Measurements from ENCODE around the gene HES1.

Gene HES1

DNA sequence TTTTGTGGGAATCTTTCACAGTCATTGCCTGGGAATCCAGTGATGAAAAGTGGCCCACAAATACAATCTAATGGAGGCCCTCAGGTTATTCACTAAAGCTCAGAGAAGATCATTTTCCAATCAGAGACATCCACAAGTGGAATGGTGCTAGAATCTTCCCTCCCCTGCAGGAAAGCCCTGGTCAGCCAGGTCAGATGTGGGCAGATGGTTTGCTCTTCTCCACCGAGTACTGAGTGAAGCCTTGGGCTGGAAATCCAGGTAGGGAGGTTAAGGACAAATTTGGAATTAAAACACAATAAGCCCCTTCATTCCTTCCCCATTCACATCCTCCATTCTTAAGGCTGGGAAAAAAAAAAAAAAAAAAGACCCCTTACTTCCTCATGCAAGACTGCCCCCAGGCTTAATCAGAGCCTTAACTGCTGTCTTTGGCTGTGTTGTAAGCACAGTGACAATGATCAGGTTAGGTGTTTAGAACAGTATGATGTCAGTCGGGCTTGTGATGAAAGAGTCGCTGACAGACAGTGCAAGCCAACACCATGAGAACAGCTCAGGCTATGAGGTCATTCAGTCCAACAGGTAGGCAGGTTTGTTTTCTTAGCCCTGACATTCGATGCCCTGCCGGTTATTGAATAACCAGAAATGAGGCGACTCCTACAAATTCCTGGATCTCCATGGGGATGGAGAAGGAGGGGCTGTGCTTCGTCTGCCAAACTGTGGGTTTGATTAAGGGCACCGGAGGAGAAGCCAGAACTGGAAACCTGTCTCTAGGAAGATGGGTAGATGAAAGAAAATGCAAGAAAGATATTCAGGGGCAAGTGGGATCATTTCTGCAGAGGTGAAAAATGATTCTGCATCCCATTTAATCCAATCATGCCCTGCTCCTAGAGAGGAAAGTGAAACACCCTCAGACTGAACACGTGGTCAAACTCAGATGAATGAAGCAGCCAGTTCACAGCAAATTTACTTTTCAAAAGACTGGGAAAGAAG lies 23.5 kb upstream of the HES1 start:
- H3K4me3 ChIP-seq (ENCODE audit: low read depth, low read length): no peak overlapping the region
- H3K36me3 ChIP-seq: no peaks in the 10 kb centered on the region
- no peak for DNase-seq
- H3K27ac ChIP-seq: no peak overlapping the region
- H3K27me3 ChIP-seq (ENCODE audit: insufficient read depth, low read depth, severe bottlenecking): no peaks in the 10 kb centered on the region
- TF ChIP-seq, protein P1, sequence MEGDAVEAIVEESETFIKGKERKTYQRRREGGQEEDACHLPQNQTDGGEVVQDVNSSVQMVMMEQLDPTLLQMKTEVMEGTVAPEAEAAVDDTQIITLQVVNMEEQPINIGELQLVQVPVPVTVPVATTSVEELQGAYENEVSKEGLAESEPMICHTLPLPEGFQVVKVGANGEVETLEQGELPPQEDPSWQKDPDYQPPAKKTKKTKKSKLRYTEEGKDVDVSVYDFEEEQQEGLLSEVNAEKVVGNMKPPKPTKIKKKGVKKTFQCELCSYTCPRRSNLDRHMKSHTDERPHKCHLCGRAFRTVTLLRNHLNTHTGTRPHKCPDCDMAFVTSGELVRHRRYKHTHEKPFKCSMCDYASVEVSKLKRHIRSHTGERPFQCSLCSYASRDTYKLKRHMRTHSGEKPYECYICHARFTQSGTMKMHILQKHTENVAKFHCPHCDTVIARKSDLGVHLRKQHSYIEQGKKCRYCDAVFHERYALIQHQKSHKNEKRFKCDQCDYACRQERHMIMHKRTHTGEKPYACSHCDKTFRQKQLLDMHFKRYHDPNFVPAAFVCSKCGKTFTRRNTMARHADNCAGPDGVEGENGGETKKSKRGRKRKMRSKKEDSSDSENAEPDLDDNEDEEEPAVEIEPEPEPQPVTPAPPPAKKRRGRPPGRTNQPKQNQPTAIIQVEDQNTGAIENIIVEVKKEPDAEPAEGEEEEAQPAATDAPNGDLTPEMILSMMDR (IDR thresholded peaks at IDR 0.05; ENCODE audit: low read depth, low read length): no peak
- no peaks in the 10 kb centered on the region for H3K9me3 ChIP-seq (ENCODE audit: severe bottlenecking)

DNA sequence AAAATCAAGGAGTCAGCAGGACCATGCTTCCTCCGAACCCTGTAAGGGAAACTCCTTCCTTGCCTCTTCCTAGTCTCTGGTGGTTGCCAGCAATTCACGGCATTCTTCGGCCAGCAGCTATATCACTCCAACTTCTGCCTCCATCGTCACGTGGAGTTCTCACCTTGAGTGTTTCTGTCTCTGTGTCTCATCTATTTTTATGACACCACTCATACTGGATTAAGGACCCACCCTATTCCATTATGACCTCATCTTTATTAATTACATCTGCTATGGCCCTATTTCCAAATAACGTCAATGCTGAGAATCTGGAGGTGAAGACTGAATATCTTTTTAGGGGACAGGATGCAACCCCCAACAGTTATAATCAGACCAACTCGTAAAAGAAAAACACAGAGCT lies 21.8 kb upstream of the HES1 start:
- no peak for DNase-seq
- no peak overlapping the region for H3K27ac ChIP-seq
- H3K4me3 ChIP-seq (ENCODE audit: low read depth, low read length): no peak overlapping the region
- H3K9me3 ChIP-seq (ENCODE audit: severe bottlenecking): no peaks in the 10 kb centered on the region
- H3K36me3 ChIP-seq: no peaks in the 10 kb centered on the region
- TF ChIP-seq, protein P1 (IDR thresholded peaks at IDR 0.05; ENCODE audit: low read depth, low read length): no peak
- H3K27me3 ChIP-seq (ENCODE audit: insufficient read depth, low read depth, severe bottlenecking): no peaks in the 10 kb centered on the region

DNA sequence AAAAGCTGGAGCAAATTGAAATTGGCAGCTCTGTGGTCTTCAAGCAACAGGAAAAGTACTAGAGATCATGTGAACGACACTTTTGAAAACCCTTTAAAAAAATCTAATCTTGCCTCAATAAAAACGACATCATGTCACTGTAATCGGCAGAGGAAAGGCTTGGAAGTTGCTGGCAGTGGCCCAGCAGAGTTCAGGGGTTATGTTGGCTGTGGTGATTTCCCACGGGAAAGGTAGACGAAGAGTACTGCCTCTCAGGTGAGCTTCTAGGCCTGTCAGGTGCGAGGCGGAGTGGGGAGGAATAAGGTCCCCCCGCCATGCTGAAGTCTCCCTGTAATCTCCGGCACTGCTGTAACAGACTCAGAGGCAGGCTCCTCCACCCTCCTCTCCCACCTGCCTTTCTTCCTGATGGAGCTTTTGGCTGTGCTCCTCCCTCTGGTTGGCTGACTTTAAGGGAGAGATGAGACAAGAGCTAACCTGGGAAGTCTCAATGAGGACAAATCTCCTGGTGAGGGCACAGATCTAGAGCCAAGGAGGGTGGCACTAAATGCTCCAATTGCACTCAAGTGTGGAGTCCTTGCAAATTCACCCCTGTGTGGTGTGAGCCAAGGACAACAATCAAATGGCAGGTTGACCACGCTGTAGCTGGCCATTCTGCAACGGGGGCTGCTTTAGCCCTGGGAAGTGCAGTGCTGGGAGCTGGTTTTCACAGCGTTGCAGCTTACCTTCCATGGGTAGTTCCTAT lies 18.7 kb upstream of the HES1 start:
- Histone ChIP-seq H3K9me3 (ENCODE audit: severe bottlenecking) (no peaks in the 10 kb centered on the region), H3K27me3 (ENCODE audit: insufficient read depth, low read depth, severe bottlenecking) (no peaks in the 10 kb centered on the region), H3K27ac (no peak overlapping the region), H3K36me3 (no peaks in the 10 kb centered on the region), H3K4me3 (ENCODE audit: low read depth, low read length) (no peak overlapping the region)
- TF ChIP-seq, protein P1 (IDR thresholded peaks at IDR 0.05; ENCODE audit: low read depth, low read length): no peak
- no peak for DNase-seq

DNA sequence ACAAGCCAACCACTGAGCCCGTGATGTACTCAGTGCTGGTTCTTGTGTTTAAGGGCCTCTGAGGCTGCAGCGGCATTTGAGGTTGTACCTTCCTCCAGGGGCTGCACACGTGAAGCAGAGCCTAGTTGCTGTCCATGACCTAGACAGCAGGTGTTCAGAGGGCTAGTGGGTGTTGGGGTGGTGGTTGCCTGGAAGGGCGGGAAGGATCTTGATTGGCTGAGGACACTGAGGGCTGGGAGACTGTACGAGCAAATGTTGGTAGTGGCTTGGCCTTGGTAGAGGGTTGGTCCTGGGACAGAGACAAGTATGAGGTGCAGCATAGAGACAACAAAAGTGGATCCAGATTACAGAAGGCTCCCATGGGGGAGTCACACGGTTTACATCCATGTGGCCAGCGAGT lies 17.0 kb upstream of the HES1 start:
- TF ChIP-seq, protein P1 (IDR thresholded peaks at IDR 0.05; ENCODE audit: low read depth, low read length): no peak
- Histone ChIP-seq H3K36me3 (no peaks in the 10 kb centered on the region), H3K27me3 (ENCODE audit: insufficient read depth, low read depth, severe bottlenecking) (no peaks in the 10 kb centered on the region), H3K27ac (no peak overlapping the region), H3K9me3 (ENCODE audit: severe bottlenecking) (no peaks in the 10 kb centered on the region), H3K4me3 (ENCODE audit: low read depth, low read length) (no peak overlapping the region)
- no peak for DNase-seq

DNA sequence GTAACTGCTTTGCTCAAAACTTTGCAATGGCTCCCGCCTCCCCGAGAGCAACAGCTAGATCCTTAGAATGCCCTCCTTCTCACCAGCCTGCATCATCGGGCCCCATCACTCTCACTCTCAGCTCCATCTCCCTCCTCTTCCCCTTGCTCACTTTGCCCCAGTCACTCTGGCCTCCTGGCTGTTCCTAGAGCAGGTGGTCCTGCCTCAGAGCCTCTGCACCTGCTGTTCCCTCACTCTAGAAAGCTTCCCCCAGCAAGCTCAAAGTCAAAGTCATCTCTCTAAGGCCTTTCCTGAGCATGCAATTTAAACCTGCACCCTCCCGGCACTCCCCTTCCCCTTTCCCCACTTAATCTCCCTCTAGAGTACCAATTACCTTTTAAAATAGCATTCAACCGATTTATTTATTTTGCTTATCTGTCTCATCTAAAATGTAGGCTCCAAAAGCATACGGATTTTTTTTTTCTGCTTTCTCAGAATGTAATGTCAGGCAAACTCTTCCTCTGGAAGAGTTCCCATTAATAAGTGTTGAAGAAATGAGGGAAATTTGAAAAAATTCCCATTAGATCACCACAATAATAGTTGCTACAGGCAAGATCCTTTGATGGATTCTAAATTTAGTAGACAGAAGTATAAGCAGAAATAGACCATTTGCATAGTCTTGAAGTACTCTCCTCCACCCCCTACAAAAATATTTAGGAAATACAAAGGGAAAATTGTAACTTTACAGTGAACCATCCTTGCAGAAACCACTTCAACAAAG lies 15.9 kb upstream of the HES1 start:
- no peaks in the 10 kb centered on the region for H3K36me3 ChIP-seq
- H3K9me3 ChIP-seq (ENCODE audit: severe bottlenecking): no peaks in the 10 kb centered on the region
- H3K27ac ChIP-seq: no peak overlapping the region
- H3K4me3 ChIP-seq (ENCODE audit: low read depth, low read length): no peak overlapping the region
- TF ChIP-seq, protein P1 (IDR thresholded peaks at IDR 0.05; ENCODE audit: low read depth, low read length): no peak
- no peak for DNase-seq
- no peaks in the 10 kb centered on the region for H3K27me3 ChIP-seq (ENCODE audit: insufficient read depth, low read depth, severe bottlenecking)

Measured in WERI-Rb-1 (cell line).